ENCODE measurements around the gene AIG1.

AIG1 gene

GRCh38 chr6:143060354-143060805 is 309 bp upstream of the AIG1 start:
- DNase-seq (ENCODE audit: low read depth, low spot score), result no peak
- TF ChIP-seq EZH2 (IDR thresholded peaks at IDR 0.05), result no peak
- no peak for TF ChIP-seq POLR2AphosphoS5 (IDR thresholded peaks at IDR 0.05; ENCODE audit: borderline replicate concordance, low read depth, low read length)
- no peak for TF ChIP-seq FOXP2 (optimal IDR thresholded peaks at IDR 0.05; ENCODE audit: control extremely low read depth, extremely low read length, insufficient read depth)
- H3K27ac ChIP-seq, result no peak overlapping the region
- H3K9me3 ChIP-seq (ENCODE audit: low read depth, low read length), result no peaks in the 10 kb centered on the region
- H3K4me3 ChIP-seq, result peak overlapping the region; percentile 84
- H3K36me3 ChIP-seq (ENCODE audit: insufficient read depth, low read length), result no peaks in the 10 kb centered on the region
- peak overlapping the region; percentile 33 for H3K9ac ChIP-seq (ENCODE audit: insufficient read length)

- Histone ChIP-seq H3K27ac (no peak overlapping the region), H3K4me3 (no peak overlapping the region; the same call in 1 of the 2 replicates), H3K9ac (ENCODE audit: insufficient read length) (no peak overlapping the region), H3K36me3 (ENCODE audit: insufficient read depth, low read length) (no peaks in the 10 kb centered on the region), H3K9me3 (ENCODE audit: low read depth, low read length) (no peaks in the 10 kb centered on the region)
- no peak for TF ChIP-seq EZH2 (IDR thresholded peaks at IDR 0.05)
- no peak for DNase-seq (ENCODE audit: low read depth, low spot score)
Observed at GRCh38 chr6:143061597-143062385, 1.1 kb downstream of the AIG1 start.

- Histone ChIP-seq H3K36me3 (ENCODE audit: insufficient read depth, low read length) (no peaks in the 10 kb centered on the region), H3K9ac (ENCODE audit: insufficient read length) (no peak overlapping the region), H3K4me3 (no peak overlapping the region), H3K9me3 (ENCODE audit: low read depth, low read length) (no peaks in the 10 kb centered on the region), H3K27ac (no peak overlapping the region)
- no peak for DNase-seq (ENCODE audit: low read depth, low spot score)
- TF ChIP-seq FOXP2 (optimal IDR thresholded peaks at IDR 0.05; ENCODE audit: control extremely low read depth, extremely low read length, insufficient read depth), result no peak
- TF ChIP-seq POLR2AphosphoS5 (IDR thresholded peaks at IDR 0.05; ENCODE audit: borderline replicate concordance, low read depth, low read length), result no peak
- TF ChIP-seq EZH2 (IDR thresholded peaks at IDR 0.05), result no peak
Observed at GRCh38 chr6:143062551-143062950, 1.9 kb downstream of the AIG1 start.

- Histone ChIP-seq H3K9me3 (ENCODE audit: low read depth, low read length) (no peaks in the 10 kb centered on the region), H3K4me3 (no peak overlapping the region), H3K27ac (no peak overlapping the region), H3K9ac (ENCODE audit: insufficient read length) (no peak overlapping the region), H3K36me3 (ENCODE audit: insufficient read depth, low read length) (no peaks in the 10 kb centered on the region)
- TF ChIP-seq FOXP2 (optimal IDR thresholded peaks at IDR 0.05; ENCODE audit: control extremely low read depth, extremely low read length, insufficient read depth) (no peak), EZH2 (IDR thresholded peaks at IDR 0.05) (no peak), POLR2AphosphoS5 (IDR thresholded peaks at IDR 0.05; ENCODE audit: borderline replicate concordance, low read depth, low read length) (no peak)
- DNase-seq (ENCODE audit: low read depth, low spot score), result no peak
Observed at GRCh38 chr6:143063631-143064030, 2.9 kb downstream of the AIG1 start.

- Histone ChIP-seq H3K36me3 (ENCODE audit: insufficient read depth, low read length) (no peaks in the 10 kb centered on the region), H3K9me3 (ENCODE audit: low read depth, low read length) (no peaks in the 10 kb centered on the region), H3K9ac (ENCODE audit: insufficient read length) (no peak overlapping the region), H3K4me3 (no peak overlapping the region), H3K27ac (no peak overlapping the region)
- DNase-seq (ENCODE audit: low read depth, low spot score), result no peak
- TF ChIP-seq EZH2 (IDR thresholded peaks at IDR 0.05) (no peak), FOXP2 (optimal IDR thresholded peaks at IDR 0.05; ENCODE audit: control extremely low read depth, extremely low read length, insufficient read depth) (no peak), POLR2AphosphoS5 (IDR thresholded peaks at IDR 0.05; ENCODE audit: borderline replicate concordance, low read depth, low read length) (no peak)
Observed at GRCh38 chr6:143064271-143064670, 3.6 kb downstream of the AIG1 start.

- H3K9me3 ChIP-seq (ENCODE audit: low read depth, low read length), result no peaks in the 10 kb centered on the region
- H3K4me3 ChIP-seq, result no peak overlapping the region
- no peaks in the 10 kb centered on the region for H3K36me3 ChIP-seq (ENCODE audit: insufficient read depth, low read length)
- TF ChIP-seq POLR2AphosphoS5 (IDR thresholded peaks at IDR 0.05; ENCODE audit: borderline replicate concordance, low read depth, low read length) (no peak), EZH2 (IDR thresholded peaks at IDR 0.05) (no peak), FOXP2 (optimal IDR thresholded peaks at IDR 0.05; ENCODE audit: control extremely low read depth, extremely low read length, insufficient read depth) (no peak)
- DNase-seq (ENCODE audit: low read depth, low spot score), result no peak
- no peak overlapping the region for H3K27ac ChIP-seq
- H3K9ac ChIP-seq (ENCODE audit: insufficient read length), result no peak overlapping the region
Observed at GRCh38 chr6:143064951-143065683, 4.4 kb downstream of the AIG1 start.

GRCh38 chr6:143068001-143068400 is 7.3 kb downstream of the AIG1 start:
- TF ChIP-seq POLR2AphosphoS5 (IDR thresholded peaks at IDR 0.05; ENCODE audit: borderline replicate concordance, low read depth, low read length) (no peak), EZH2 (IDR thresholded peaks at IDR 0.05) (no peak), FOXP2 (optimal IDR thresholded peaks at IDR 0.05; ENCODE audit: control extremely low read depth, extremely low read length, insufficient read depth) (no peak)
- Histone ChIP-seq H3K9me3 (ENCODE audit: low read depth, low read length) (no peaks in the 10 kb centered on the region), H3K36me3 (ENCODE audit: insufficient read depth, low read length) (no peaks in the 10 kb centered on the region), H3K4me3 (no peak overlapping the region), H3K9ac (ENCODE audit: insufficient read length) (no peak overlapping the region), H3K27ac (no peak overlapping the region)
- no peak for DNase-seq (ENCODE audit: low read depth, low spot score)

GRCh38 chr6:143074101-143074500 is 13.4 kb downstream of the AIG1 start:
- no peak for DNase-seq (ENCODE audit: low read depth, low spot score)
- no peak overlapping the region for H3K9ac ChIP-seq (ENCODE audit: insufficient read length)
- no peak overlapping the region for H3K4me3 ChIP-seq
- no peak overlapping the region for H3K27ac ChIP-seq
- H3K9me3 ChIP-seq (ENCODE audit: low read depth, low read length), result 0 out of 2 replicates have a peak, but pooled peaks cover 3% of the 10 kb centered on the region
- TF ChIP-seq EZH2 (IDR thresholded peaks at IDR 0.05) (no peak), POLR2AphosphoS5 (IDR thresholded peaks at IDR 0.05; ENCODE audit: borderline replicate concordance, low read depth, low read length) (no peak), FOXP2 (optimal IDR thresholded peaks at IDR 0.05; ENCODE audit: control extremely low read depth, extremely low read length, insufficient read depth) (no peak)
- no peaks in the 10 kb centered on the region for H3K36me3 ChIP-seq (ENCODE audit: insufficient read depth, low read length)

Measured in SK-N-MC (cell line).